CD4-positive, alpha-beta T cell treated with Interleukin-15 for 1 hour (primary cell): ENCODE data around the gene TOMM40.

Source experiments
- DNase-seq: peaks from one replicate; pipeline ENCODE4 v3.0.0-alpha.2; 2020

TOMM40 gene

DNA sequence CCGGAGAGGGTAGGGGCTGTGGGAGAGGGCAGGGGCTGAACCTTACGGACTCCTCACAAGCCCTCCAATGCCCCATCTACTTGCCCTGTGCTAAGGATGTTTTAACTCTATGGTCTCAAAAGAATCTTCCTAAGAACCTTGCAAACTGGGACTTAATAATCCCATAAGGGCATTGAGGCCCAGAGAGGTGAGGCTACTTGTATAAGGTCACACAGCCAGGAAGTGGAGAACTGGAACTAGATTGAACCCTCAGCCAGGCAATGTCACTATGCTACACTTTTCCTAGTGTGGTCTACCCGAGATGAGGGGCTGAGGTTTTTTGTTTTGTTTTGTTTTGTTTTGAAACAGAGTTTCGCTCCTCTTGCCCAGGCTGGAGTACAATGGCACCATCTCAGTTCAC, 40.5 kb downstream of the TOMM40 start:
- DNase-seq, result no peak

DNA sequence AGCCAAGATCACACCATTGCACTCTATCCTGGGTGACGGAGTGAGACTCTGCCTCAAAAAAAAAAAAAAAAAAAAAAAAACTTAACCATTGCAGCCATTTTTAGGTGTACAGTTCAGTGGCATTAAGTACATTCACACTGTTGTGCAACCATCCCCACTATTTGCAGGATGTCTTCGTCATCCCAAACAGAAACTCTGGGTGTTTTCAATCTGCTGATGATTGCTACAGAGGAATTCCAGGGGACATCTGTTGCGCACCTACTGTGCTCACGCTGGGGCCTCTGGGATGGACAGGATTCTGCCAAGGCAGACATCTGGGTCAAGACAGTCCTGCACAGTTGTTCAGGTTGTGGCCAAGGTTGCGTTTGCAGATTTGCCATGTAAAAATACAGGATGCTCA, 48.6 kb downstream of the TOMM40 start:
- no peak for DNase-seq

DNA sequence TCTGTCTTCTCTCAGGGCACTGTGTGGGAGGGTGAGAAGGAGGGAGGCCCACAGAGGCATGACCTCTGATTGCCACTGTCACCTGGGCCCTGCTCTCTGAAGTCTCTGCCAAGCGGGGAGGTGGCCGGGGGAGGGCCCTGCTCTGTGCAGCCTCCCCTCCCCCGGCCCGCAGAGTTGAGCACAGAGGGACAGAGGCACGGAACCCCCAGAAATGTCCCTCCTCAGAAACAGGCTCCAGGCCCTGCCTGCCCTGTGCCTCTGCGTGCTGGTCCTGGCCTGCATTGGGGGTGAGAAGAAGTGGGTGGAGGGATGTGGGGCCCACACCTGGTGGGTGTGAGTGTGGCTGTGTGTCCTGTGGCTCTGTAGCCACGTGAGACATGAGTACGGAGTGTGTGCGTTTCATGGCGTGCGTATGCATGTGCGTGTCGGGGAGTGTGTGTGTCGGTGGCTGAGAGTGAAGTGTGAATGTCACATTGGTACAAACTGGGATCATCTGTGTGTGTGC, 51.1 kb downstream of the TOMM40 start, which contains the start of gene APOC4:
TSS of gene APOC4 (plus strand) at position 171 of the 505 bp plus-strand sequence. CDS start at position 212, 41 bp downstream.
- no peak for DNase-seq

DNA sequence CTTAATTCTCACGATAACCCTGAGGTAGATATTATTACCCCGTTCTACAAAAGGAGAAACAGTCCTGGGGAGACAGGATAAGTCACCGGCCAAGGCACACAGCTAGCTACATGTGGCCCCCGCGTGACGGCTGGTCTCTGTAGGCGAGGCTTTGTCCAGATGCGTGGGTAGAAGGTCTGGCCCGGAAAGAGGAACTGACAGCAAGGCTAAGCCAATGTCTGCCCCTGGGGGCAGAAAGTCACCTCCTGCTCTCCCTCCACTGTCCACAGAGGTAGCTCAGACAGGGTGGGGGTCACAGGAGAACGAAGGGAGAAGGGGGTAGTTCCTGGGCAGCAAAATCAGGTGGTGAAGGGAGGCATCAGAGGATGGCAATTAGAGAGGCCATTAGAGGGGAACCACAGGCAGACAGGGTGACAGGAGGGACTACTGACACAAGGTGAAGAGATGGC, 52.8 kb downstream of the TOMM40 start:
- DNase-seq, result peak; percentile 55

DNA sequence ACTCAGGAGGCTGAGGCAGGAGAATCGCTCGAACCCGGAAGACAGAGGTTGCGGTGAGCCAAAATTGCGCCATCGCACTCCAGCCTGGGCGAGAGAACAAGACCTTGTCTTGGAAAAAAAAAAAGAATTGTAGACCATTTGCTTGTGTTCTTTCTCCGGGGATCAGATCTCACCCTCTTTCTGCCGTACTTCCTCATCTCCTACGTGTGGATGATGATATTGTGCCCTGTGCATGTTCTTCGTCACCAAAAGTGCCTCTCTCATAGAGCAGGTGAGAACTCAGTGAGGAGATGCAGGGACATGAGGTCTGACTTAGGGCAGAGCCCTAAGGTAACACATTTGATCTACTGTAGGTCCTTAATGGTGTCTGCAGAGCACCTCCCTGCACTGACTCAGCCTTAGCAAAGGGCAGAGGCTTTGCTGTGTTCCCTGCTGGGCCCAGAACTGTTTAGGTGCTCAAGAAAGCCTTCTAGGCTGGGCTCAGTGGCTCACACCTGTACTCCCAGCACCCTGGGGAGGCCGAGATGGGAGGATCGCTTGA, 56.1 kb downstream of the TOMM40 start:
- no peak for DNase-seq

DNA sequence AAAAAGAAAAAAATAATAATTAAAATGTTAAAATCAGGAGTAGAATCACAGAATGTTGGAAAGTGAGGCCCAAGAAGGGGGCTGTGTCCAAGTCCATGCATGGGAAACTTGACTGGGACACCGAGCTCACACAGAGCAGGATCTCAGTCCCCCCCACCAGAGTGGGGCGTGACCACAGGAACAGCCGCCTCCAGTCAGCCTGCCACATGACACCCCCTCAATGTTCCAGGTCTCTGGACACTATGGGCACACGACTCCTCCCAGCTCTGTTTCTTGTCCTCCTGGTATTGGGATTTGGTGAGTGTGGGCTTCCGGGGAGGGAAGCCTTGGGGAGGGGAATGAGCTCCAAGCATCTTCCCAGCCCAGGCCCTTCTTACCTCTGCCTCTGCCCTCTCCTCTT, 57.2 kb downstream of the TOMM40 start:
- no peak for DNase-seq

DNA sequence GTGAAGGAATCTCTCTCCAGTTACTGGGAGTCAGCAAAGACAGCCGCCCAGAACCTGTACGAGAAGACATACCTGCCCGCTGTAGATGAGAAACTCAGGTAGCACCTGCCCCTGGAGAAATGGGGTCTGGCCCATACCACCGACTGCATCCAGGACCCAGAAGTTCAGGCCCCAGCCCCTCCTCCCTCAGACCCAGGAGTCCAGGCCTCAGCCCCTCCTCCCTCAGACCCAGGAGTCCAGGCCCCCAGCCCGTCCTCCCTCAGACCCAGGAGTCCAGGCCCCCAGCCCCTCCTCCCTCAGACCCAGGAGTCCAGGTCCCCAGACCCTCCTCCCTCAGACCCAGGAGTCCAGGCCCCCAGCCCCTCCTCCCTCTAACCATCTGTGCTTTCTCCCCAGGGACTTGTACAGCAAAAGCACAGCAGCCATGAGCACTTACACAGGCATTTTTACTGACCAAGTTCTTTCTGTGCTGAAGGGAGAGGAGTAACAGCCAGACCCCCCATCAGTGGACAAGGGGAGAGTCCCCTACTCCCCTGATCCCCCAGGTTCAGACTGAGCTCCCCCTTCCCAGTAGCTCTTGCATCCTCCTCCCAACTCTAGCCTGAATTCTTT, 57.8 kb downstream of the TOMM40 start:
- no peak for DNase-seq

DNA sequence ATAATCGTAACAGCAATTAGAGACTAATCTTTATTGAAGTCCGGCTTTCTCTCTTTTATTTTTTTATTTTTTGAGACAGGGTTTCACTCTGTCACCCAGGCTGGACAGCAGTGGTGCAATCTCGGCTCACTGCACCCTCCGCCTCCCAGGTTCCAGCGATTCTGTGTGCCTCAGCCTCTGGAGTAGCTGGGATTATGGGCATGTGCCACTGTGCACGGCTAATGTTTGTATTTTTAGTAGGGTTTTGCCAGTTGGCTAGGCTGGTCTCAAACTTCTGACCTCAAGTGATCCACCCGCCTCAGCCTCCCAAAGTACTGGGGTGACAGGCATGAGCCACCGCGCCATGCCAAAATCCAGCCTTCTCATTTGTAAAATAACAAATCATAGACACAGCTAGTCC, 58.5 kb downstream of the TOMM40 start:
- no peak for DNase-seq

DNA sequence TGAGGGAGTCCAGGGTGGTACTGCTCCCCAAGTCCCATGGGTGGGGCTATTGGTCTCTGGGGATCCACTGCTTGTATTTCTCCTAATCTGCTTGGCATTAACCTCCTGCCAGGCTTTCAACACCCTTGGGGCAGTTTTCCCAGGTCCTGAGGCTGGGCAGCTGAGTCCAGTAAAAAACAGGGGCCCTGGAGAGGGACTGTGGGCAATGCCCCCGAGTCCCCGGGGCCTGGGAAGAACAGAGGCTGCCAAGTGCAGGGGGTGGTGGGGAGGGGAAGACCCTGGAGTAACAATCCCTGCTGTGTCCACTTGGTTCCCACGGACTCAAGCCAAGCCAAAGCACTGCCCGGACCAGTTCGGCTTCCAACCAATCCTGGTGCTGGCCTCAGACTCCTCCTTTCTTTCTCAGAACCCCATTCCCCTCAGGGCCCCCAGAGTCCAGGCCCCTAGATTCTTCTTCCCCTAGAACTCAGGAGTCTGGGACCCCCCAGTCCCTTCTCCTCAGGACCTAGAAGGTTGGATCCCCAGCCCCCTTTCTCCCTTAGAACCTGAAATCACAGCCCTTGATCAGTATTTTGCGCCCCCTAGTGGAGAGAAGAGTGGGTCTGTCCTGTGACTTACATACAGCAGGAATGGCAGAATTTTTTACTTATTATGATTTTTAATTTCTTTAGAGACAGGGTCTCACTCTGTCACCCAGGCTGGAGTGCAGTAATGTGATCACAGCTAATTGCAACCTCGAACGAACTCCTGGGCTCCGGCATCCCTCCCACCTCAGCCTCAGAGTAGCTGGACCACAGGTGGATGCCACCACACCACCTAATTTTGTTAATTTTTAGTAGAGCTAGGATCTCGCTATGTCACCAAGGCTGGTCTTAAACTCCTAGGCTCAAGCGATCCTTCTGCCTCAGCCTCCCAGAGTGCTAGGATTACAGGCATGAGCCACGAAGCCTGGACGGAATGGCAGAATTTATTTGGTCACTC, 60.4 kb downstream of the TOMM40 start:
- DNase-seq, result peak; percentile 63
